HG02981 (cell line): ENCODE results near the gene OR4Q3.
"Not testable (repeated sequence)": the region's sequence is repeated elsewhere in the genome, so short reads cannot be mapped to it uniquely, and the experiment has no call there.

Experiments used
- ATAC-seq: cut with Tn5 transposase; IDR thresholded peaks from one replicate; pipeline ENCODE4 v1.9.1; 2021; ENCODE audit warnings: mild to moderate bottlenecking, moderate library complexity; ENCODE audit not compliant: unreplicated experiment

Gene OR4Q3

GRCh38 chr14:19743256-19743655 is at the start of gene OR4Q3:
Gene OR4Q3, plus strand, starts transcription at chr14:19743571.
- no peak for ATAC-seq

- no peak for ATAC-seq
These were observed 14.0 kb upstream of the OR4Q3 start for GRCh38 chr14:19729359-19729758.

GRCh38 chr14:19729763-19730162 is 13.6 kb upstream of the OR4Q3 start:
- no peak for ATAC-seq

- not testable (repeated sequence) for ATAC-seq
These were observed 9.5 kb upstream of the OR4Q3 start for GRCh38 chr14:19733893-19734292.

GRCh38 chr14:19752316-19752715 is 8.9 kb downstream of the OR4Q3 start:
- not testable (repeated sequence) for ATAC-seq

GRCh38 chr14:19754172-19754571 is 10.8 kb downstream of the OR4Q3 start:
- ATAC-seq: no peak

- ATAC-seq: not testable (repeated sequence)
These were observed 28.1 kb downstream of the OR4Q3 start for GRCh38 chr14:19771491-19771890.

- no peak for ATAC-seq
These were observed 28.6 kb downstream of the OR4Q3 start for GRCh38 chr14:19771895-19772430.

- not testable (repeated sequence) for ATAC-seq
These were observed 29.1 kb downstream of the OR4Q3 start for GRCh38 chr14:19772454-19772853.

GRCh38 chr14:19773204-19773603 is 29.8 kb downstream of the OR4Q3 start, which contains the start of gene OR4M1:
Gene OR4M1, plus strand, starts transcription at chr14:19773504. Its CDS starts 6,819 bp downstream, at chr14:19780323.
- not testable (repeated sequence) for ATAC-seq

- no peak for ATAC-seq
These were observed 32.2 kb downstream of the OR4Q3 start for GRCh38 chr14:19775587-19775986.

- not testable (repeated sequence) for ATAC-seq
These were observed 42.5 kb downstream of the OR4Q3 start for GRCh38 chr14:19785848-19786247.

GRCh38 chr14:19787318-19787717 is 43.9 kb downstream of the OR4Q3 start:
- ATAC-seq: not testable (repeated sequence)

GRCh38 chr14:19788150-19788549 is 44.8 kb downstream of the OR4Q3 start:
- ATAC-seq: not testable (repeated sequence)

- ATAC-seq: not testable (repeated sequence)
These were observed 53.2 kb downstream of the OR4Q3 start for GRCh38 chr14:19796520-19797108.
